Measurements from ENCODE around the gene LHFPL3. TPM values are rescaled to one million over a fixed set of nuclear protein-coding genes. Genes with fewer than 3 reads are reported as not detected.

The LHFPL3 gene
- total RNA-seq, 1 experiment from 2014 or later, result not detected

DNA sequence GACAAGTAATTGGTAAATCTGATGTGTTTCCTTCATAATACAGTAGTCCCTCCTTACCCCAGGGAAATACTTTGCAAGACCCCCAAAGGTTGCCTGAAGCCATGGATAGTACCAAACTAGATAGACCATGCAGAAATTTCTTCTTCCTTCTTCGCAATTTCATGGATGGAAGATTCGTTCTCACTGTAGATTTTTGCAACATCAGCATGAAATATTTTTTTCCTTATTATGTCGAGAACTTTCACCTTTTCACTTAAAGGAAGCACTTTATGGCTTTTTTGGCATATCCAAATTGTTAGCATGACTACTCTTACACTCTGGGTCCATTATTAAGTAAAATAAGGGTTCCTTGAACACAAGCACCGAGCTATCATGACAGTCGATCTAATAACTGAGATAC is 333.2 kb downstream of the LHFPL3 start:
- no CpG with 5 or more reads among the region's 5 CpGs for WGBS (ENCODE audit: extremely low coverage, insufficient read length, low lambda C conversion rate)
- Histone ChIP-seq H2AFZ (ENCODE audit: low read length) (no peak overlapping the region), H2BK120ac (ENCODE audit: low read depth, low read length, poor library complexity, severe bottlenecking) (no peak overlapping the region)

More for the DNA sequence above, 333.2 kb downstream of the LHFPL3 start:
- Histone ChIP-seq H2BK15ac (ENCODE audit: low read depth, low read length) (no peak overlapping the region), H3K9ac (ENCODE audit: extremely low read depth, insufficient read length, low read length) (no peak overlapping the region), H3T11ph (ENCODE audit: low read length) (no peak overlapping the region), H3K56ac (ENCODE audit: insufficient read length, low read depth, low read length) (no peak overlapping the region), H4K91ac (ENCODE audit: insufficient read length, low read depth, low read length) (no peak overlapping the region), H4K20me1 (ENCODE audit: control insufficient read depth, insufficient read depth, insufficient read length) (no peaks in the 10 kb centered on the region), H2BK20ac (ENCODE audit: low read depth, low read length, poor library complexity, severe bottlenecking) (no peak overlapping the region), H3K4me1 (ENCODE audit: insufficient read depth, low read length) (no peaks in the 10 kb centered on the region), H4K8ac (replicated peaks; ENCODE audit: insufficient read length, low read depth, low read length) (no peak overlapping the region), H2BK5ac (ENCODE audit: insufficient read length, low read length) (no peak overlapping the region), H3K18ac (ENCODE audit: insufficient read length, low read depth, low read length) (no peak overlapping the region), H3K79me1 (ENCODE audit: insufficient read depth, low read depth, low read length, poor library complexity, severe bottlenecking) (no peaks in the 10 kb centered on the region), H3K79me2 (ENCODE audit: insufficient read depth, low read length) (no peaks in the 10 kb centered on the region), H4K5ac (ENCODE audit: insufficient read length, low read depth, low read length) (no peak overlapping the region), H3K27ac (ENCODE audit: insufficient read length, low read depth, low read length) (no peak overlapping the region), H3K23me2 (ENCODE audit: insufficient read length, low read depth, low read length, poor library complexity, severe bottlenecking) (no peaks in the 10 kb centered on the region), H3K4ac (ENCODE audit: low read depth, low read length) (no peak overlapping the region), H3K27me3 (ENCODE audit: insufficient read depth, low read length) (no peaks in the 10 kb centered on the region), H3K9me3 (ENCODE audit: control insufficient read depth, low read depth, low read length) (no peaks in the 10 kb centered on the region), H3K4me2 (ENCODE audit: insufficient read depth, insufficient read length, low read length) (no peak overlapping the region), H3K23ac (ENCODE audit: insufficient read length, low read depth, low read length) (no peak overlapping the region), H2AK5ac (ENCODE audit: insufficient read length, low read length) (no peak overlapping the region), H3K14ac (ENCODE audit: insufficient read depth, low read length) (no peak overlapping the region), H2BK12ac (ENCODE audit: insufficient read length, low read depth, low read length) (no peak overlapping the region)
- H3K4me1 Mint-ChIP-seq, result no peaks in the 10 kb centered on the region
- no peak overlapping the region for H3K27ac Mint-ChIP-seq
- TF ChIP-seq, protein P1, sequence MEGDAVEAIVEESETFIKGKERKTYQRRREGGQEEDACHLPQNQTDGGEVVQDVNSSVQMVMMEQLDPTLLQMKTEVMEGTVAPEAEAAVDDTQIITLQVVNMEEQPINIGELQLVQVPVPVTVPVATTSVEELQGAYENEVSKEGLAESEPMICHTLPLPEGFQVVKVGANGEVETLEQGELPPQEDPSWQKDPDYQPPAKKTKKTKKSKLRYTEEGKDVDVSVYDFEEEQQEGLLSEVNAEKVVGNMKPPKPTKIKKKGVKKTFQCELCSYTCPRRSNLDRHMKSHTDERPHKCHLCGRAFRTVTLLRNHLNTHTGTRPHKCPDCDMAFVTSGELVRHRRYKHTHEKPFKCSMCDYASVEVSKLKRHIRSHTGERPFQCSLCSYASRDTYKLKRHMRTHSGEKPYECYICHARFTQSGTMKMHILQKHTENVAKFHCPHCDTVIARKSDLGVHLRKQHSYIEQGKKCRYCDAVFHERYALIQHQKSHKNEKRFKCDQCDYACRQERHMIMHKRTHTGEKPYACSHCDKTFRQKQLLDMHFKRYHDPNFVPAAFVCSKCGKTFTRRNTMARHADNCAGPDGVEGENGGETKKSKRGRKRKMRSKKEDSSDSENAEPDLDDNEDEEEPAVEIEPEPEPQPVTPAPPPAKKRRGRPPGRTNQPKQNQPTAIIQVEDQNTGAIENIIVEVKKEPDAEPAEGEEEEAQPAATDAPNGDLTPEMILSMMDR (conservative IDR thresholded peaks at IDR 0.05), result no peak
- no peaks in the 10 kb centered on the region for H3K9me3 Mint-ChIP-seq
- H3K36me3 Mint-ChIP-seq (ENCODE audit: insufficient read depth in 1 of 3, low read depth in 3 of 3), result no peaks in the 10 kb centered on the region; a peak in 1 of 7 replicates
- no peaks in the 10 kb centered on the region; the same call in 1 of the 2 replicates for H3K27me3 Mint-ChIP-seq (ENCODE audit: low read depth)
- no peak overlapping the region for H3K4me3 Mint-ChIP-seq
- no peak for DNase-seq
